GM12872 (cell line): ENCODE data around the gene GRSF1.

Experiments
- TF ChIP-seq, protein P1 (sequence below): IDR thresholded peaks from 3 replicates; pipeline ENCODE4 v1.5.1; 2011; ENCODE audit warnings: low read depth, mild to moderate bottlenecking, low read length, moderate library complexity; ENCODE audit not compliant: insufficient read depth

Gene GRSF1

GRCh38 chr4:70808151-70808550 is 31.5 kb downstream of the GRSF1 start:
- TF ChIP-seq, protein P1, sequence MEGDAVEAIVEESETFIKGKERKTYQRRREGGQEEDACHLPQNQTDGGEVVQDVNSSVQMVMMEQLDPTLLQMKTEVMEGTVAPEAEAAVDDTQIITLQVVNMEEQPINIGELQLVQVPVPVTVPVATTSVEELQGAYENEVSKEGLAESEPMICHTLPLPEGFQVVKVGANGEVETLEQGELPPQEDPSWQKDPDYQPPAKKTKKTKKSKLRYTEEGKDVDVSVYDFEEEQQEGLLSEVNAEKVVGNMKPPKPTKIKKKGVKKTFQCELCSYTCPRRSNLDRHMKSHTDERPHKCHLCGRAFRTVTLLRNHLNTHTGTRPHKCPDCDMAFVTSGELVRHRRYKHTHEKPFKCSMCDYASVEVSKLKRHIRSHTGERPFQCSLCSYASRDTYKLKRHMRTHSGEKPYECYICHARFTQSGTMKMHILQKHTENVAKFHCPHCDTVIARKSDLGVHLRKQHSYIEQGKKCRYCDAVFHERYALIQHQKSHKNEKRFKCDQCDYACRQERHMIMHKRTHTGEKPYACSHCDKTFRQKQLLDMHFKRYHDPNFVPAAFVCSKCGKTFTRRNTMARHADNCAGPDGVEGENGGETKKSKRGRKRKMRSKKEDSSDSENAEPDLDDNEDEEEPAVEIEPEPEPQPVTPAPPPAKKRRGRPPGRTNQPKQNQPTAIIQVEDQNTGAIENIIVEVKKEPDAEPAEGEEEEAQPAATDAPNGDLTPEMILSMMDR = no peak

GRCh38 chr4:70802928-70803580 is 36.6 kb downstream of the GRSF1 start:
- TF ChIP-seq, protein P1 = no peak

GRCh38 chr4:70801265-70801809 is 38.4 kb downstream of the GRSF1 start:
- TF ChIP-seq, protein P1 = no peak

- TF ChIP-seq, protein P1 = no peak
Observed at GRCh38 chr4:70793626-70794025, 46.1 kb downstream of the GRSF1 start.

DNA sequence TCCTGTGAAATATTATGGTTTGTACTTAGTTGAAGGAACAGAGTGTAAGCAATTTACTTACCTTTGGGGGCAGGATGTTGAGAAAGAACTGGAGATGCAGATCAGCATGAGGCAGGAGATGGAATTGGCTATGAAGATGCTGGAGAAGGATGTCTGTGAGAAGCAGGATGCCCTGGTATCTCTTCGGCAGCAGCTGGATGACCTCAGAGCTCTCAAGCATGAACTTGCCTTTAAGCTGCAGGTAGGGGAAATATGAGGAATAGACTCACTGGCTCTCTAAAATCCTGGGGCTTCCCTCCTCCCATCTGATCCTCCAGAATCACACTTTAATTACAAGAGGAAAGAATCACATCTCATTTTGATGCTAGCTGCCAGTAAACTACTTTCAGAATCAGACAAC is 51.0 kb downstream of the GRSF1 start:
- TF ChIP-seq, protein P1 = no peak

GRCh38 chr4:70787496-70787895 is 52.2 kb downstream of the GRSF1 start:
- TF ChIP-seq, protein P1 = no peak

DNA sequence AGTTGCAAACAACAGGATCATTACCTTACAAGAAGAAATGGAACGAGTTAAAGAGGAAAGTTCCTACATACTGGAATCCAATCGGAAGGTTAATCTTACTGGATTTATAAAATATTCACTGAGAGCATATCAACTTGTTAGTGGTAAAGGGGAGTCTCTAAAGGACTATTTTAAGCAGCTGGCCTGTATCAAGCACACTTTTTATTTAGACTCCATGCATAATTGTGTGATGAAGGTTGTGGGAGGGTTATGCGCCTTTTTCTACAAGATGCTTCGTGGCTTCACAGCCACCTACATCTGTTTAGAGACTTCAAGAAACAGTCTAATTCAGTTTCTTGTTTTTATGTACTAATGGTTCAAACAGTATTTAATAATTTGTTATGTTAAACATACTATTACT is 56.6 kb downstream of the GRSF1 start:
- TF ChIP-seq, protein P1 = no peak
